G401.6 (cell line): ENCODE measurements around the gene KRTAP3-3.

ENCODE experiments used
- FAIRE-seq: peaks from 2 replicates; lab custom pipeline; 2012; peaks lifted over from hg19 to GRCh38; lab: Jason Lieb, UNC

Gene KRTAP3-3

DNA sequence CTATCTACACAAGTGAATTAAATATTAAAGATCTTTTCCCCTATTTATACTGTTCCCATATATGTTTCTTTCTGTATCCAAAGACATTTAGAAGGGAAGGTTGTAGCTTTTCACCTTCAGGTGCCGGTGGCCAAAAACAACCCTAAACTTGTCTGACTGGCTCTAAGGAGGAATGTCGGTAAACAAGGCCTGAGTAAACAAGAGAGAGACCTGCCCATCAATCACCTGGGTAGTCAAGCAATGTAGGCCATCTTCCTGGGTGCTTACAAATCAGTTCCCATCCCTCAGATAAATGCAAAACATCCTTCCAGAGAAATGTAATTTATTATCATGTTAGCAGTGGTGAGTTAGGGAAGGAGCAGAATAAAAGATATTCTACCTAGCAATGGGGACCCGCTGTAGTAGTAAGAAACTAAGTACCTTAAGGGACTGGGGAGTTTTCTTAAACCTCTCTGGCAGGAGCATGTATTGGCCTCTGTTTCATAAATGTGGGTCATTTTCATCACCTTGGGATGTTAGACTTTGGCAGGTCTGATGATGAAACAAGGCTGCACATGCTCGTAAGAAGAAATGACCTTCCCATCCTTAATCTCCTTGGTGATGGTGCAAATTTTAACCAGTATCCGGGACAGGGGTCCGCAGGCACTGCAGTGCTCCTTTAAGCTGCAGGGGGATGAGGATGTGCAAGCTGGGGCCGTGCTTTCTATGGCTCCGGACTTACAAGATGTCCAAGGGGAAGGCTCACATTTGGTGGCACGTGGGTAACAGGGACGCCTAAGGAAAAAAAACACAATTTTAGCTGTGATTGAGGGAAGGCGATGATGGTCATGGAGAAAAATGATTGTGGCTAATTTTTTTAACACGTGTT, 35.6 kb downstream of the KRTAP3-3 start:
- FAIRE-seq = no peak

DNA sequence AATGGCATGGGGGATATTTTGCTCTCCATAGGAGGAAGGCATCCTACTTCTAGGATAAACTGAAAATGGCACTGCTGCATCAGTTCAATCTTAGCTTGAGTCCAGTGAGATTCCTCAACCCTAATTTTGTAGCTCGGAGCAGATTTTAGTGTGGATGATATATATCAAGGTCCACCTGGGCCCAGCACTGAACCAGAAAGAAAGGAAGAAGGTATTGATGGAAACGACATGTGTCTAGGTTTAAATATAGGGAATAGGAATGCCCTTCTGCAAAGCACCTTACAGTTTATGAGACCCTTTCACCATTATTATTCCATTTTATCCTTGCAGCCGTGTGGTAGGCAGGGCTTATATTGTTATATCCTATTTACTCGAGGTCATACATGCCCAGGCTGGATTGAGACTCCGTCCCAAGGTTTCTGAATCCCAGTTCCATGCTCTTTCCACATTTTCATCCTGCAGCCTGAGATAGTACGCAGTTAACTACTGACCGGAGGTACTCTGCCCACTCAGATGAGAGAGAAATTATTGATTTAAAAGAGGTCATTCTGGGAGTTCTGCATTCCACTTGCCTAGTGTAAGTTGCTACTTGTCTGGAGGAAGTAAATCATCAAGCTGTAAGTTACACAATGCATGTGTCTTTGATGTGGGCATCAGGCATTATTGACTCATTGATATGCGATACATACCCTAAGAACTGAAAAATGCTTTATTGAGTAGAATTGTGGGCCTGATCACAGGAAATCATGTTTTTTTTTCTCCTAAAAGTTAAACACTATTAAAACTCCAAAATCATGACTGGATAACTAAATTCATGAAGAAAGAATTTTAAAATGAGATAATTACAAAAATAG, 37.3 kb downstream of the KRTAP3-3 start:
- FAIRE-seq = no peak

DNA sequence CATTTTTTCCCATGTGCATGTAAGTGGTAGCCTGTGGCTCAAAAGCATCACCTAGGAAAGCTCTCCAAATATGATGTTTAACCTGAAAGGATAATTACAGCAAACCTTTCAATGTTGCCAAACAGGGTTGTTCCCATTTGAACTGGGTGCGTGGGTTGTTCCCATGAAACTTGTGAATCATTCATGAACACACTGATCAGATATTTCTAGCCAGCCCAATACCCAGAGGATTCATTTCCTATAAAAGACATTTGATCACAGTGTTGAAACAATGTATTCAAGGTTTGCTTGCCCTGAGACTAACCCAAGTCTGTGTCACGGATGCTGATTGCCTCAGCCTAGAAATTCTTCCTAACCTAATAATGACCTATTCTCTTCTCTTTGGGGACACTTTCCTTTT, 40.1 kb downstream of the KRTAP3-3 start:
- FAIRE-seq = no peak

DNA sequence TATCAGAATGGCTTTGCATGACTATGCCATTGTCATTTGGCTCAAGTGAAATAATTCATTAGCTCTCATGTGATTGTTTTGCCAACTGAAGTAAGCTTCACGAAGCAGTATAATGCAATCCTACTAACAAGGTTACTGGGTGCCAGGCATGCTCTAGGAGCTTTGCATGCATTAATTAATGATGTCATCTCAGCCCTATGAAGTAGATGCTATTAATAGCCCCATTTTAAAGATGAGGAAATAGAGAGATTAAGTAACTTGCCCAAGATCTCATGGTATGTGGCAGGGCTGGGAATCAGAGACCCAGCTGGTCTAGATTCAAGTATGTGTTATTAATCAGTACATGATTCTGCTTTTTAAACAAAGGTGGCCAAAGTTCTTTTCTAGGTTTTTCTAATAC, 41.3 kb downstream of the KRTAP3-3 start:
- no peak for FAIRE-seq

DNA sequence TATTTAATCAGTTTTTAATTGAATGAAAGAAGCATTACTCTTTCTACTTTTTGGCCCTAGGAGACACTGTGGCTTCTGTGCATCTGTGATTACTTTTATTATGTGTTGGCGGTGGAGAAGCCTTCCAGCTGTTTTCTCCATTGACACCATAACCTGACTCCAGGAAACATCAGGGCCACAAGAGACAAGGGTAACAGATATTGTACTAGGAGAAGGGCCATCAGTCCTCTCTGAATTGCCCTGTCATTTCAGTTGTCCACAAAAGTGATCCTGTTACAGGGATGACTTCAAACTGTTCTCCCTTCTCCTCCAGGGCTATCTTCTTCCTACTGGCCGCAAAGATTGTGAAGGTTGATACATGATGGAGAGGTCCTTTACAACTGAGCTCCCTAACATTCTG, 41.8 kb downstream of the KRTAP3-3 start:
- FAIRE-seq = no peak

DNA sequence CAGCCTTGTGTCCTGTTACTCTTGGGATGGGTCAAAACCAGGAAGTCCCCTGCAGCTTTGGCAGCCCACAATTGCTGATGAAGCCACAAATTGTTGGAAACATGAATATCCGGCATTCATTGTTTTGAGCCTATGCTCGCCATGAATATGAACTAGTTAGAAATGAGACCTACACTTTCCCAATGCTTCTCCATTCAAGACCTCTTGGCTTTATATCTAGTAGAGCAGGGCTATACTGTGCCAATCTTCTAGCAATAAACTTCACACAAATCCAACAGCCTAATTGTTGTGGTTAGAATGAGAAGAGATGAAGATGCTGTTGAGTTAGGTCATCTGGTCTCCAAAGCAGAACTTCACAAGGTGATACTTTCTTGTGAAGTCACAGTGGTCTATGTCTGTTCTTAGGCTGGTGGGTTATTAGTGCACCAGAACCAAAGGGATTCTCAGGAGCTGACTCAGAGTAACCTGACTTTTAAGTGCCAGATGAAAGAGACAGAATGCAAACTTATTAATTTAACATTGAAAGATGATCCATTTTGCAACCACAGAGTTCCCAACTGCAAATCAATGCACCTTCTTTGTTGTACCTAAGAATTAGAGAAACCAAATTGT, 42.8 kb downstream of the KRTAP3-3 start:
- no peak for FAIRE-seq

DNA sequence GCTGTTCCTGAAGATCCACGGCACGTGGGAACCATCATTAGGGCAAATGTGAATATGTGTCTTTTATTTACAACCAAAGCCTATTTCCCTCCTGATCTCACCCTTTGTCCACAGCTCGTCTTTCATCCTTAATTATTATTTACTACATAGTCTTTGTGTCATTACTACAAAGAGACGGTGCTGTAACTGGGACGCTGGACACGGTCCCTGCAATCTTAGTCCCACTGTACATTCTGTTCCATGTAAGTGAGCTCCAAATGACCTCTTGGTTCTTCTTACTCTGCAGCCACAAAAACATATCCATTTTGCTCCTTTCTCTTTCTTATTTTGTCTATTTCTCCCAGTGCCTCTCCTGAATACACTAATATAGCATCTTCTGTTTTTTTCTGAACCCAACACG, 43.8 kb downstream of the KRTAP3-3 start:
- FAIRE-seq = no peak

DNA sequence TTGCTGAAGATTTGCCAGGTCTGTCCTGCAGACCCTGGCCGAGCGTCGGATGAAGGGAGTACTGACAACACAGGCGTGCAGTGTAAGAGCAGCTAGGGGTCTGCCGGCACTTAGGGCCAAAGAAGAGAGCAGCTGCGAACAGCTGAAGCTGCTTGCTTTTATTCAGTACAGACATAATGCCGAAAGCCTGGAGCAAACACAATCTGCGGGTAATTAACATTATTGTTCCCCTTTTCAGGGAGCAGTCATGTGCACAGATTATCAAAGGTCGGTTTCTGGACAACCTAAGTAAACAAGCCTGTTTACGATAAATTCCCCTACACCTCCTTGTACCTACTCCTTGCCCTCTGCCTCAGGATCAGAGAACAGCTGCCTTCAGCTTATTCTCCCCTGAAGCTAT, 44.5 kb downstream of the KRTAP3-3 start:
- FAIRE-seq = no peak

DNA sequence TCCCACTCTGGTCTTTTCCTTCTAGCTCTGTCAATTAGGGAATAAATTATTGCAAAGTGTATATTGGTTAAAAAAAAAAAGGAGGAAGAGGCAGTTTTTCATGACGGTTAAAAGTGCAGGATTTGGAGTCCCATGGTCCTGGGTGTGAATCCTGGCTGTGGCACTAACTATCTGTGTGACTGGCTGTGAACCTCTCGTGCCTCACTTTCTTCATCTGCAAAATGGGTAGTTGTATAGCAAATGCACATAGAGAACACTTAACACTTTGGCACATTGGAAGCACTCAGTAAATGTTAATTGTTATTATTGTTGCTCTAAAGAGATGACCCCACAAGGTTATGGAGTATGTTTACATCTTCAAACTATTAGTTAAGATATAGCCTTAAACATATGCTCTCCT, 46.0 kb downstream of the KRTAP3-3 start:
- no peak for FAIRE-seq

DNA sequence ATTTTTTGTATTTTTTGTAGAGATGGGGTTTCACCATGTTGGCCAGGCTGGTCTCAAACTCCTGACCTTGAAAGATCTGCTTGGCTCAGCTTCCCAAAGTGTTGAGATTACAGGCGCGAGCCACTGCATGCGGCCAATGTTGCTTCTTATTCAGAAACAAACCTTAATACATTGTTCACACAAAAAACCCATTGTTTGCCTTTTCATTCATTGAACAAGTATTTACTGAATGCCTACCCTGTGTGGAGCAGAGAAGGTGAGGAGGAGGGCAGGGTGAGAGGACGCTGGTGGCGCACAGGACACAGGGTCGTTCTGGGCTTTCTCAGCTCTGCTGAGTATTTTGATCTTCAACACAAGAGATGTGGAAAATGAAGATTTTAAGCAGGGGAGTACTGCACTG, 48.5 kb downstream of the KRTAP3-3 start:
- FAIRE-seq = no peak

DNA sequence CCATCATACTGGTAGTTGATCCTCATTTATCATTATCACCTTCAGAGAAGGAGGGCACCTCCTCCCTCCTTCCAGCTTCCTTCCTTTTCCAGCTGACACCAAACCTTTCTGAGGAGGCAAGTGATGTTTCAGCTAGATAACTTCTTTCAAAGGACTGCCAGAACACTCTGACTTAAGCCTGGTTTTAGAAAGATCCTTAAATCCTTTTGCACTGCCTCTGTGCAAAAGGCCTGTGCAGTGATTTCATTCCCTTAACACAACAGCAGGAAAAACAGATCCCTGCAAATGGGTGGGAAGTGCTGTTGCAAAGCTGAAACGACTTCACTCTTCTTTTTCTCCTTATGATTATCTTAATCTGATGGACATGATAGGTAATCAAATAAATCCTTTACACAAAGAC, 49.4 kb downstream of the KRTAP3-3 start:
- no peak for FAIRE-seq
